ENCODE data around the gene FGF3. TPM values are rescaled to one million over a fixed set of nuclear protein-coding genes. Genes with fewer than 3 reads are reported as not detected.

The FGF3 gene
- polyA plus RNA-seq, 1 of the 3 experiments (the other 2 are of a cell fraction), result not detected

- H3K4me3 ChIP-seq (ENCODE audit: low read depth in 2 of 2, low read length in 1 of 2), result no peak overlapping the region
- no peak overlapping the region for H3K27ac ChIP-seq (ENCODE audit: low read depth in 2 of 2, low read length in 1 of 2)
- TF ChIP-seq IRF3 (IDR thresholded peaks at IDR 0.05; ENCODE audit: low read depth, low read length) (no peak), RXRA (IDR thresholded peaks at IDR 0.05; ENCODE audit: borderline replicate concordance, low read depth) (no peak), TAF1 (IDR thresholded peaks at IDR 0.05; ENCODE audit: borderline replicate concordance, low read depth, low read length) (no peak), REST (IDR thresholded peaks at IDR 0.05; ENCODE audit: low read depth, low read length) (no peak), YY1 (IDR thresholded peaks at IDR 0.05; ENCODE audit: low read depth) (no peak)
- H3K4me2 ChIP-seq, result no peak overlapping the region
- no peak for DNase-seq
- H3K9me2 ChIP-seq, result no peaks in the 10 kb centered on the region
- H4K20me1 ChIP-seq (ENCODE audit: insufficient read depth), result no peaks in the 10 kb centered on the region
- peaks cover 25% of the 10 kb centered on the region for H3K27me3 ChIP-seq (ENCODE audit: insufficient read depth)
- no peak overlapping the region for H2AFZ ChIP-seq (ENCODE audit: low read depth)
- no peak overlapping the region for H3K9ac ChIP-seq
- ChIA-PET CTCF (interaction anchor here (0.9 kb wide), 1 partner anchor 17 kb away, joined by 3 read pairs; no protein-coding TSS in a partner anchor), POLR2A (no interaction called here)
- 15% methylated on average over 7 of the region's 8 CpGs for WGBS (ENCODE audit: low lambda C conversion rate)
- no peaks in the 10 kb centered on the region for H3K79me2 ChIP-seq (ENCODE audit: insufficient read depth)
- H3F3A ChIP-seq (replicated peaks; ENCODE audit: insufficient read depth), result no peaks in the 10 kb centered on the region
- H3K4me1 ChIP-seq (ENCODE audit: control insufficient read depth in 1 of 2, insufficient read depth in 2 of 2, low read depth in 1 of 2, low read length in 1 of 2), result no peaks in the 10 kb centered on the region
- no peaks in the 10 kb centered on the region for H3K36me3 ChIP-seq (replicated peaks in 1 of 2; ENCODE audit: control insufficient read depth in 1 of 2, insufficient read depth in 2 of 2, low read length in 1 of 2)
- H3K9me3 ChIP-seq, result no peaks in the 10 kb centered on the region
Observed at GRCh38 chr11:69781241-69781640, 38.0 kb downstream of the FGF3 start.

- DNase-seq, result no peak
- WGBS (ENCODE audit: low lambda C conversion rate), result 52% methylated on average over 6 of the region's 8 CpGs
- CTCF ChIA-PET, result interaction anchor here (0.9 to 1.6 kb wide), 3 partner anchors 10 to 64 kb away, joined by 3 to 4 read pairs (median 4); no protein-coding TSS in a partner anchor
- Histone ChIP-seq H3K9me3 (no peaks in the 10 kb centered on the region), H3K27ac (ENCODE audit: low read depth in 2 of 2, low read length in 1 of 2) (no peak overlapping the region), H2AFZ (ENCODE audit: low read depth) (no peak overlapping the region), H4K20me1 (ENCODE audit: insufficient read depth) (no peaks in the 10 kb centered on the region), H3K27me3 (ENCODE audit: insufficient read depth) (peaks cover 34% of the 10 kb centered on the region), H3K9me2 (no peaks in the 10 kb centered on the region), H3K4me2 (no peak overlapping the region), H3K36me3 (replicated peaks in 1 of 2; ENCODE audit: control insufficient read depth in 1 of 2, insufficient read depth in 2 of 2, low read length in 1 of 2) (no peaks in the 10 kb centered on the region), H3K4me3 (ENCODE audit: low read depth in 2 of 2, low read length in 1 of 2) (no peak overlapping the region), H3K4me1 (ENCODE audit: control insufficient read depth in 1 of 2, insufficient read depth in 2 of 2, low read depth in 1 of 2, low read length in 1 of 2) (no peaks in the 10 kb centered on the region), H3F3A (replicated peaks; ENCODE audit: insufficient read depth) (no peaks in the 10 kb centered on the region), H3K9ac (no peak overlapping the region), H3K79me2 (ENCODE audit: insufficient read depth) (no peaks in the 10 kb centered on the region)
- TF ChIP-seq SMC3 (IDR thresholded peaks at IDR 0.05; ENCODE audit: low read depth, low read length), result no peak
- TF ChIP-seq GABPA (IDR thresholded peaks at IDR 0.05; ENCODE audit: low read depth), result no peak
- TF ChIP-seq JUND (IDR thresholded peaks at IDR 0.05), result no peak
- no peak for TF ChIP-seq RFX5 (IDR thresholded peaks at IDR 0.05; ENCODE audit: low read length)
- TF ChIP-seq TAF1 (IDR thresholded peaks at IDR 0.05; ENCODE audit: borderline replicate concordance, low read depth, low read length), result no peak
- no peak for TF ChIP-seq CTCF (IDR thresholded peaks at IDR 0.05)
- TF ChIP-seq RAD21 (IDR thresholded peaks at IDR 0.05; ENCODE audit: low read length), result no peak
- TF ChIP-seq CHD2 (IDR thresholded peaks at IDR 0.05; ENCODE audit: low read length, partially characterized antibody), result no peak
- TF ChIP-seq GATA2 (CRISPR knock-in tag; IDR thresholded peaks at IDR 0.05), result no peak
- TF ChIP-seq MAX (IDR thresholded peaks at IDR 0.05; ENCODE audit: low read depth), result no peak
- POLR2A ChIA-PET, result interaction anchor here (0.7 kb wide), 1 partner anchor 750 kb away, joined by 3 read pairs; no protein-coding TSS in a partner anchor
Observed at GRCh38 chr11:69778373-69778772, 40.8 kb downstream of the FGF3 start.
